Endothelial cell of umbilical vein (primary cell): ENCODE results near the gene HERPUD1. TPM values are rescaled to one million over a fixed set of nuclear protein-coding genes. Genes with fewer than 3 reads are reported as not detected.

Source experiments
- BruUV-seq: library from RNA; stranded (reverse); fragments of 400-500 nt; replicated peaks from 2 replicates; lab custom pipeline; 2021; lab: Mats Ljungman, UMichigan
- CTCF ChIA-PET: fragments of 300-600, 350-600 bp; sonication (Branson Sonifier 250); formaldehyde crosslinking; loops from one replicate; lab custom pipeline; 2021; ENCODE audit warnings: antibody characterized with exemption, inconsistent platforms; lab: Charles Lee
- POLR2A ChIA-PET: fragments of 300-600, 350-600 bp; sonication (Branson Sonifier 250); formaldehyde crosslinking; loops from one replicate; lab custom pipeline; 2021; ENCODE audit warnings: antibody characterized with exemption, inconsistent platforms; lab: Charles Lee
- DNase-seq: peaks from one replicate; pipeline ENCODE4 v3.0.0-alpha.2; 2011; ENCODE audit warnings: low read depth, low spot score
- FAIRE-seq: peaks from 2 replicates; lab custom pipeline; 2011; peaks lifted over from hg19 to GRCh38; lab: Jason Lieb, UNC
- H2AFZ ChIP-seq: 2 replicates; pipeline ENCODE4 v1.6.0; 2012; ENCODE audit warnings: low read depth, low read length, control low read depth, inconsistent platforms
- H3K27ac ChIP-seq: 2 replicates; pipeline ENCODE4 v1.5.1; 2011; ENCODE audit warnings: low read depth, mild to moderate bottlenecking, control low read depth, low read length, moderate library complexity; ENCODE audit not compliant: insufficient read depth
- H3K27me3 ChIP-seq, 2 experiments: 2 replicates each; pipeline versions ENCODE4 v1.6.0 to v1.6.1; 2011; ENCODE audit warnings: low read length in 2 of 2, mixed read lengths in 1 of 2; ENCODE audit not compliant: control insufficient read depth in 2 of 2, insufficient read depth in 2 of 2
- H3K36me3 ChIP-seq, 2 experiments: 2 replicates in 1 of 2; 3 replicates in 1 of 2; pipeline ENCODE4 v1.5.1; 2011; ENCODE audit warnings: low read length in 2 of 2, mild to moderate bottlenecking in 1 of 2, moderate library complexity in 1 of 2; ENCODE audit not compliant: control insufficient read depth in 2 of 2, insufficient read depth in 2 of 2; ENCODE audit errors: extremely low read depth in 1 of 2
- H3K4me1 ChIP-seq: 3 replicates; pipeline ENCODE4 v1.5.1; 2011; ENCODE audit warnings: mild to moderate bottlenecking, low read length; ENCODE audit not compliant: control insufficient read depth, insufficient read depth; ENCODE audit errors: extremely low read depth
- H3K4me2 ChIP-seq: 2 replicates; pipeline ENCODE4 v1.6.1; 2011; ENCODE audit warnings: low read length, control low read depth, mixed read lengths; ENCODE audit not compliant: insufficient read depth
- H3K4me3 ChIP-seq, 3 experiments: fragments of 200-600 bp in 1 of 3; sonication (generic), shearing (Covaris generic) in 1 of 3; replicated peaks in 1 of 3; 2 replicates each; pipeline ENCODE4 v1.5.1; 2011 to 2016; ENCODE audit warnings: control low read depth in 3 of 3, low read length in 3 of 3, mild to moderate bottlenecking in 2 of 3, inconsistent platforms in 1 of 3, low read depth in 1 of 3, moderate library complexity in 1 of 3; ENCODE audit not compliant: insufficient read depth in 1 of 3
- H3K79me2 ChIP-seq: 2 replicates; pipeline ENCODE4 v1.6.0; 2012; ENCODE audit warnings: low read length, inconsistent platforms; ENCODE audit not compliant: control insufficient read depth, insufficient read depth
- H3K9ac ChIP-seq: replicated peaks from 2 replicates; pipeline ENCODE3; 2011; ENCODE audit warnings: low read length, control low read depth; ENCODE audit not compliant: insufficient read depth; ENCODE audit errors: extremely low read depth
- H3K9me1 ChIP-seq: replicated peaks from 3 replicates; pipeline ENCODE4 v1.6.0; 2011; ENCODE audit warnings: mild to moderate bottlenecking, low read length; ENCODE audit not compliant: control insufficient read depth, insufficient read depth; ENCODE audit errors: extremely low read depth
- H3K9me3 ChIP-seq: replicated peaks from 2 replicates; pipeline ENCODE4 v1.5.1; 2012; ENCODE audit warnings: low read length, inconsistent platforms; ENCODE audit not compliant: control insufficient read depth, insufficient read depth
- H4K20me1 ChIP-seq: replicated peaks from 2 replicates; pipeline ENCODE3; 2011; ENCODE audit warnings: mild to moderate bottlenecking, low read length; ENCODE audit not compliant: control insufficient read depth, insufficient read depth; ENCODE audit errors: extremely low read depth
- CTCF ChIP-seq, 2 donors: IDR thresholded peaks; 1 replicate in 1 of 2; 2 replicates in 1 of 2; pipeline ENCODE4 v1.5.1; 2011; ENCODE audit warnings: low read length in 2 of 2, mild to moderate bottlenecking in 2 of 2, moderate library complexity in 2 of 2, control low read depth in 1 of 2, inconsistent platforms in 1 of 2, low read depth in 1 of 2; ENCODE audit not compliant: insufficient read depth in 1 of 2; ENCODE audit errors: extremely low read depth in 1 of 2
- EZH2 ChIP-seq: IDR thresholded peaks from 2 replicates; pipeline ENCODE4 v1.6.1; 2012; ENCODE audit warnings: borderline replicate concordance, low read depth, mild to moderate bottlenecking, moderate library complexity, low read length, inconsistent platforms; ENCODE audit not compliant: severe bottlenecking
- MAX ChIP-seq: IDR thresholded peaks from 2 replicates; pipeline ENCODE4 v1.6.1; 2011; ENCODE audit not compliant: insufficient read depth, insufficient read length
- POLR2AphosphoS5 ChIP-seq: IDR thresholded peaks from 2 replicates; pipeline ENCODE4 v1.6.1; 2012; ENCODE audit warnings: low read depth, mild to moderate bottlenecking, control low read depth, low read length, moderate library complexity; ENCODE audit not compliant: insufficient read depth
- dilution Hi-C: fragments of 300-500 bp; cut with MboI; formaldehyde crosslinking; loops from one replicate; pipeline ENCODE4 v1.15.0; 2019; ENCODE audit warnings: low sequenced_read_pairs; ENCODE audit not compliant: extremely low pct_ligation_motif_present
- intact Hi-C: fragments of 100-400 bp; cut with micrococcal nuclease; formaldehyde crosslinking; loops from one replicate; pipeline ENCODE4 v1.10.0; 2022
- polyA plus RNA-seq, 4 experiments: library from polyadenylated mRNA; depleted of rRNA in 3 of 4; stranded (reverse) in 3 of 4; unstranded in 1 of 4; fragments of >200 nt; gene quantifications; 2 replicates each; pipeline versions ENCODE4 v1.2.1 to v1.2.3, GENCODE V29; 2011 to 2012; ENCODE audit warnings: missing spikeins in 1 of 4
- total RNA-seq: library from RNA; stranded (reverse); gene quantifications from 2 replicates; pipeline ENCODE4 v1.2.3, GENCODE V29; 2021

Gene HERPUD1
- total and polyA plus RNA-seq, 2 donors (not counting 3 experiments of a cell fraction or from before 2014, with no cell fraction given), result 107 to 109 TPM

- FAIRE-seq, result peak; percentile 85
Observed at GRCh38 chr16:56932721-56933619, 1.0 kb downstream of the HERPUD1 start.

More at GRCh38 chr16:56932721-56933619, 1.0 kb downstream of the HERPUD1 start:
- Histone ChIP-seq H3K36me3 (peaks cover 8 to 20% of the 10 kb centered on the region in 2 experiments), H3K4me1 (peaks cover 26% of the 10 kb centered on the region), H4K20me1 (peaks cover 19% of the 10 kb centered on the region), H3K9me1 (no peaks in the 10 kb centered on the region), H2AFZ (no peak overlapping the region), H3K4me2 (peak overlapping the region; percentile 96), H3K79me2 (peaks cover 46% of the 10 kb centered on the region), H3K4me3 (peak overlapping the region; percentile 66 to 94 (median 85)), H3K27me3 (no peaks in the 10 kb centered on the region), H3K9me3 (no peaks in the 10 kb centered on the region), H3K27ac (peak overlapping the region; percentile 80), H3K9ac (peak overlapping the region; percentile 94)
- BruUV-seq, result no TSS peak
- CTCF ChIA-PET, result interaction anchor here (0.5 to 2.4 kb wide), 6 partner anchors 10 to 140 kb away, joined by 3 to 18 read pairs (median 4); no protein-coding TSS in a partner anchor
- POLR2A ChIA-PET, result no interaction called here
- TF ChIP-seq CTCF (IDR thresholded peaks at IDR 0.05; ENCODE audit: extremely low read depth in 1 of 2, insufficient read depth in 1 of 2, low read depth in 1 of 2, low read length in 2 of 2) (no peak), EZH2 (no peak), POLR2AphosphoS5 (peak; percentile 57), MAX (peak; percentile 97)
- peak; percentile 89 for DNase-seq
- dilution Hi-C loops, result no loop called here
- intact Hi-C loops, result loop anchor here (1.0 kb wide), 4 partner anchors 18 to 326 kb away; no protein-coding TSS in a partner anchor
